Mesendoderm (in vitro differentiated cells): ENCODE measurements around the gene PDK2.
"Not testable (repeated sequence)": the region's sequence is repeated elsewhere in the genome, so short reads cannot be mapped to it uniquely, and the experiment has no call there.

Source experiments
- DNase-seq: peaks from one replicate; pipeline ENCODE4 v3.0.0; 2013
- H2AK5ac ChIP-seq: 2 replicates; pipeline ENCODE4 v1.6.1; 2013; ENCODE audit warnings: low read length, inconsistent platforms
- H2BK120ac ChIP-seq: 2 replicates; pipeline ENCODE4 v1.6.1; 2013; ENCODE audit warnings: low read depth, mild to moderate bottlenecking, low read length, moderate library complexity, mixed read lengths
- H2BK15ac ChIP-seq: replicated peaks from 2 replicates; pipeline ENCODE4 v1.6.1; 2013; ENCODE audit warnings: low read depth, mild to moderate bottlenecking, moderate library complexity
- H2BK5ac ChIP-seq: 2 replicates; pipeline ENCODE4 v1.6.1; 2013; ENCODE audit warnings: low read length, inconsistent platforms
- H3K18ac ChIP-seq: 2 replicates; pipeline ENCODE4 v1.6.1; 2013; ENCODE audit warnings: mild to moderate bottlenecking, low read length, mixed read lengths
- H3K23ac ChIP-seq: one replicate; pipeline ENCODE4 v1.6.1; 2013; ENCODE audit warnings: low read length
- H3K27ac ChIP-seq: 2 replicates; pipeline ENCODE4 v1.5.1; 2013; ENCODE audit warnings: low read depth, mild to moderate bottlenecking, inconsistent platforms, low read length, moderate library complexity
- H3K27me3 ChIP-seq: 2 replicates; pipeline ENCODE4 v1.6.1; 2013; ENCODE audit warnings: low read length, control low read depth, mild to moderate bottlenecking, inconsistent platforms; ENCODE audit not compliant: insufficient read depth, poor library complexity
- H3K36me3 ChIP-seq: 2 replicates; pipeline ENCODE4 v1.6.1; 2013; ENCODE audit warnings: low read length, inconsistent platforms; ENCODE audit not compliant: control insufficient read depth, insufficient read depth
- H3K4ac ChIP-seq: one replicate; pipeline ENCODE4 v1.6.1; 2013; ENCODE audit warnings: low read depth, mild to moderate bottlenecking, low read length, moderate library complexity
- H3K4me1 ChIP-seq: 2 replicates; pipeline ENCODE4 v1.6.1; 2013; ENCODE audit warnings: low read depth, low read length, inconsistent platforms; ENCODE audit not compliant: control insufficient read depth
- H3K4me2 ChIP-seq: 2 replicates; pipeline ENCODE4 v1.6.1; 2013; ENCODE audit warnings: low read length
- H3K4me3 ChIP-seq: 2 replicates; pipeline ENCODE4 v1.5.1; 2013; ENCODE audit warnings: mild to moderate bottlenecking, low read length
- H3K56ac ChIP-seq: one replicate; pipeline ENCODE4 v1.6.1; 2013; ENCODE audit warnings: low read length
- H3K79me1 ChIP-seq: 2 replicates; pipeline ENCODE4 v1.6.1; 2013; ENCODE audit warnings: low read length, inconsistent platforms
- H3K79me2 ChIP-seq: 2 replicates; pipeline ENCODE4 v1.6.1; 2013; ENCODE audit warnings: mild to moderate bottlenecking, low read length; ENCODE audit not compliant: control insufficient read depth, insufficient read depth
- H3K9ac ChIP-seq: 2 replicates; pipeline ENCODE4 v1.6.1; 2013; ENCODE audit warnings: low read length, inconsistent platforms
- H4K5ac ChIP-seq: one replicate; pipeline ENCODE4 v1.6.1; 2013; ENCODE audit warnings: low read length
- H4K8ac ChIP-seq: one replicate; pipeline ENCODE4 v1.6.1; 2013; ENCODE audit warnings: low read depth, mild to moderate bottlenecking, control low read depth, low read length, moderate library complexity
- WGBS: extraction: QIAGEN DNeasy Blood & Tissue Kit; methylation state at CpG from one replicate; pipeline ENCODE4 v1.1.7; 2013; ENCODE audit warnings: low lambda C conversion rate, missing lambda C conversion rate; ENCODE audit not compliant: insufficient coverage; ENCODE audit errors: extremely low coverage; 5-methylcytosine and 5-hydroxymethylcytosine counted together

Gene PDK2

GRCh38 chr17:50059759-50060273 is 35.3 kb upstream of the PDK2 start:
- H2BK5ac ChIP-seq, result no peak overlapping the region
- no peaks in the 10 kb centered on the region for H3K36me3 ChIP-seq
- H3K18ac ChIP-seq, result no peak overlapping the region
- no peak for DNase-seq
- no peak overlapping the region for H3K56ac ChIP-seq
- no peak overlapping the region for H4K8ac ChIP-seq
- H2BK15ac ChIP-seq, result no peak overlapping the region
- WGBS, result no CpG with 5 or more reads among the region's 5 CpGs
- no peak overlapping the region for H4K5ac ChIP-seq
- no peak overlapping the region for H3K4me3 ChIP-seq
- H3K9ac ChIP-seq, result no peak overlapping the region
- no peak overlapping the region for H3K27ac ChIP-seq
- no peaks in the 10 kb centered on the region for H3K79me2 ChIP-seq
- no peaks in the 10 kb centered on the region for H3K27me3 ChIP-seq
- H2BK120ac ChIP-seq, result no peak overlapping the region
- H3K4me2 ChIP-seq, result no peak overlapping the region
- H3K4me1 ChIP-seq, result peaks cover 5% of the 10 kb centered on the region
- no peaks in the 10 kb centered on the region for H3K79me1 ChIP-seq
- no peak overlapping the region for H3K4ac ChIP-seq
- H2AK5ac ChIP-seq, result no peak overlapping the region
- no peak overlapping the region for H3K23ac ChIP-seq

GRCh38 chr17:50060951-50061712 is 34.0 kb upstream of the PDK2 start:
- Histone ChIP-seq H3K79me1 (no peaks in the 10 kb centered on the region), H3K4me2 (no peak overlapping the region), H2BK120ac (no peak overlapping the region), H3K56ac (no peak overlapping the region), H2BK15ac (no peak overlapping the region), H4K8ac (no peak overlapping the region), H2BK5ac (no peak overlapping the region), H3K9ac (no peak overlapping the region), H3K4me3 (no peak overlapping the region), H4K5ac (no peak overlapping the region), H3K4ac (no peak overlapping the region), H2AK5ac (no peak overlapping the region), H3K4me1 (peaks cover 5% of the 10 kb centered on the region), H3K23ac (no peak overlapping the region), H3K27ac (no peak overlapping the region), H3K18ac (no peak overlapping the region), H3K36me3 (no peaks in the 10 kb centered on the region), H3K27me3 (no peaks in the 10 kb centered on the region), H3K79me2 (no peaks in the 10 kb centered on the region)
- no peak for DNase-seq
- no CpG with 5 or more reads among the region's 9 CpGs for WGBS

- not testable (repeated sequence) for H2AK5ac ChIP-seq, H4K8ac ChIP-seq, H3K79me2 ChIP-seq, H3K36me3 ChIP-seq, H3K27me3 ChIP-seq, H3K9ac ChIP-seq, H3K18ac ChIP-seq, H2BK5ac ChIP-seq, H3K4me1 ChIP-seq, H3K79me1 ChIP-seq, H2BK120ac ChIP-seq, H3K4ac ChIP-seq, H4K5ac ChIP-seq, H3K56ac ChIP-seq, H3K27ac ChIP-seq, H3K4me2 ChIP-seq, H2BK15ac ChIP-seq, H3K23ac ChIP-seq, H3K4me3 ChIP-seq, DNase-seq
- no CpG with 5 or more reads among the region's 10 CpGs for WGBS
These were observed 33.5 kb upstream of the PDK2 start for GRCh38 chr17:50061713-50062045.

- no peaks in the 10 kb centered on the region for H3K79me1 ChIP-seq
- H2BK5ac ChIP-seq, result no peak overlapping the region
- H3K4ac ChIP-seq, result no peak overlapping the region
- H3K23ac ChIP-seq, result no peak overlapping the region
- H3K4me2 ChIP-seq, result no peak overlapping the region
- no peak overlapping the region for H2BK120ac ChIP-seq
- H3K4me3 ChIP-seq, result no peak overlapping the region
- no peaks in the 10 kb centered on the region for H3K4me1 ChIP-seq
- H4K5ac ChIP-seq, result no peak overlapping the region
- no peak overlapping the region for H3K27ac ChIP-seq
- no peak overlapping the region for H2AK5ac ChIP-seq
- no peak overlapping the region for H3K9ac ChIP-seq
- no peak for DNase-seq
- no peaks in the 10 kb centered on the region for H3K79me2 ChIP-seq
- no peak overlapping the region for H3K56ac ChIP-seq
- H2BK15ac ChIP-seq, result no peak overlapping the region
- H3K18ac ChIP-seq, result no peak overlapping the region
- no peaks in the 10 kb centered on the region for H3K36me3 ChIP-seq
- no peak overlapping the region for H4K8ac ChIP-seq
- no CpG with 5 or more reads among the region's 10 CpGs for WGBS
- no peaks in the 10 kb centered on the region for H3K27me3 ChIP-seq
These were observed 32.6 kb upstream of the PDK2 start for GRCh38 chr17:50062293-50063243.

DNA sequence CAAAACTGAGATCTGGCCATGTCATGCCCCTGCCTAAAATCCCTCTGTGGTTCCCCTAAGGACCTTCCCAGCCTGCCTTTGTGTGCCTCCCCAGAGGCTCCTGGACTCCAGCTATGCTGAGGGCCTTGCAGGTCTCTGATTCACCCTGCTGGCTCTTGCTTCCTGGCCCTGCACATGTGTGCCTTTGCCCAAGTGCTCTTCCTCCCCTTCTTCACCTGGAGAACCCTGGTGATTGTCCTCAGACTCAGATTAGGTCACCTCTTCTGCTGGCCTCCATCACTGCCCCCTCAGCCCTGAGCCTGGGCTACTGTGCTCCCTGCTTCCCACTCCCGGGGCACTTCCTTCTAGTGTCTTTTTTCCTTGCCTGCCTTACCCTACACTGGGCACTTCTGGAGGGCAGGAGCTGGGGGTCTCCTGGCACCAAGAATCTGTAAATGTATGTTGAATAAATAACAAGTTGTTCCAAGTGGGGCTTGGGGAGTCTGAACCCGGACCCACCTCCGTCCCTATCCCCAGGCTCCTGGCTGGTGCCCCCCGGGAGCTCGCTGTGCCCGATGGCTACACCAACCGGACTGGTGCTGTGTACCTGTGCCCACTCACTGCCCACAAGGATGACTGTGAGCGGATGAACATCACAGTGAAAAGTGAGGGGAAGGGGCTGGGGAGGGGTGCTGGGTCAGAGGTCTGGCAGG is 31.4 kb upstream of the PDK2 start:
- Histone ChIP-seq H3K36me3 (no peaks in the 10 kb centered on the region), H3K4me1 (no peaks in the 10 kb centered on the region), H3K4me3 (no peak overlapping the region), H2AK5ac (no peak overlapping the region), H2BK15ac (no peak overlapping the region), H3K27ac (no peak overlapping the region), H3K79me2 (no peaks in the 10 kb centered on the region), H3K23ac (no peak overlapping the region), H4K5ac (no peak overlapping the region), H4K8ac (no peak overlapping the region), H3K4me2 (no peak overlapping the region), H3K4ac (no peak overlapping the region), H3K9ac (no peak overlapping the region), H3K56ac (no peak overlapping the region), H2BK5ac (no peak overlapping the region), H3K27me3 (no peaks in the 10 kb centered on the region), H3K18ac (no peak overlapping the region), H3K79me1 (no peaks in the 10 kb centered on the region), H2BK120ac (no peak overlapping the region)
- WGBS, result no CpG with 5 or more reads among the region's 8 CpGs
- no peak for DNase-seq
